Stimulated activated CD4-positive, alpha-beta T cell treated with anti-CD3 and anti-CD28 coated beads, Interleukin-2, amount 100 ng/mL, for 4 hours (primary cell): ENCODE results near the gene DTHD1.

ENCODE experiments used
- DNase-seq: peaks from one replicate; pipeline ENCODE4 v3.0.0-alpha.2; 2020; ENCODE audit warnings: low read depth

The DTHD1 gene

DNA sequence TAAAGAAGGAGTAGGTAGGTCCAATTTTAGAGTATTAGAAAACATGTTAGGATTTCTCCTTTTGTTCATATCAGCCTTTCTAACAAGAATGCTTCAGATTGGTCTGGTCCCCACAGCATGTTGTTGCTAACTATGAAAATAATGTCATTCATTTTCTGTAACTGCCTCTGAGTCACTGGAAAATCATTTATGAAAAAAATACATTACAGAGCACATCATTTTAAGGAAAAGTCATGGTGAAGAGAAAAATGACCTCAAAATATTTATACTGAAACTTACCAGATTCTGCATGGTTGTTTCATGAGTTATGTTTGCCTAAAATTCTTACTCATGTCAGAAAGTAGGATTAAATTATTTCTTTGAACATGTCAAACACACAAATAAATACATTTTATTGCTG is 35.2 kb downstream of the DTHD1 start:
- no peak for DNase-seq

DNA sequence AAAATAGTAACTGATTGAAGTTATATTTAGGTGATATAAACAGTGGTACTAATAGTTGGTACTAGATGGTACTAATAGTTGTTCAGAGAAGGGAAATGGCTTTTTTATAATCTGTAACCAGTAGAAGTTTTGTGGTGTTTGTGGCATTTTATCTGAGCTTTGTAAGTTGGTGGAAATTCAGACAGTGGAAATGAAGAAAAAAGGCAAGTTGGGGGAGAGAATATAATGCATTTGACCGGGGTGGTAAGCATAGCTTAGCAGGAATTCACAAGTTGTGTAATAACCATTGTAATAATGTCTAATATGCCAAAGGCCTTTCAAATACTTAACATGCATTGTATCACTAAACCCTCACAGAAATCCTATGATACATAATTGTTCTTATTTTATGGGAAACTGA is 36.3 kb downstream of the DTHD1 start:
- no peak for DNase-seq

DNA sequence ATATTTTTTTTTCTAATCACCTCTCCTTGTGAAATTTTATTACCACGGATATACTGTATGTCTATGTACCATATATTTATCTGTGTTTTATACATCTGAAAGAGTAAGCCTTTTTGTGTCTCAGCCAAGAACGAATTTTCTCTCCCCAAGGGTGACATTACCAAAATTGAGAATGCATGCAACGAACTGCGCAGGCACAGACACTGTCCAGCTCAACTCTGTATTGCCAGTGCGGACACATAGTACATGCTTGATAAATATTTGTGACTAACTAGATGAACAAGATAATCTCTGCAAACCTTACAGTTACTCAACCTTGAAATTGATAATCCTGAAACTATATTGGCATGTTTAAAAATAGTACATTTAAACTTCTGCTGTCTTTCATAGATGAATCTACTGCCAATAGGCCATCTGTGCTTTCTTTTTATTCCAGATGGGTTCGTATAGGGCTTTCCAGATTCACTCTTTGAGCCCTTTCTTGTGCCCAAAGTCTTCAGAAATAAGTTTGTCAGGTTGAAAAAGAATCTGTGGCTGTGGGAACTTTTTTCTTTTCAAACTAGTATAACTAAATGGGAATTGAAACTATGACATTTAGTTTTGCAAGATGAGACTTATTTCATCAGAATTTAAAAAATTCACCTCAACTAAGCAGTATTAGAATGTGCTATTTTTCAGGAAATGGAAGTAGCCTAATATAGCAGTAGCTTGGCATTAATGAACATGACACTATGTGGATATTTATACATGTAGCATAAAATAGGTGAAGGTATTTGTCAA is 38.9 kb downstream of the DTHD1 start:
- no peak for DNase-seq

DNA sequence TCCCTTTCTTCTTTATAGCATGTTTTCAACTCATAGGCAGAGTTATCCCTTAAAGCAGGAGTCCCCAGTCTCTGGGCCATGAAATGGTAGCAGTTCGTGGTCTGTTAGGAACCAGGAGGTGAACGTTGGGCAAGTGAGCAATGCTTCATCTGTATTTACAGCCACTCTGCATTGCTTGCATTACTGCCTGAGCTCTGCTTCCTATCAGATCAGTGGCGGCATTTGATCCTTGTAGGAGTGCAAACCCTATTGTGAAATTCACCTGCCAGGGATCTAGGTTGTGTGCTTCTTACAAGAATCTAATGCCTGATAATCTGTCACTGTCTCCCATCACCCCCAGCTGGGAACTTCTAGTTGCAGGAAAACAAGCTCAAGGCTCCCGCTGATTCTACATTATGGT is 39.8 kb downstream of the DTHD1 start:
- no peak for DNase-seq

DNA sequence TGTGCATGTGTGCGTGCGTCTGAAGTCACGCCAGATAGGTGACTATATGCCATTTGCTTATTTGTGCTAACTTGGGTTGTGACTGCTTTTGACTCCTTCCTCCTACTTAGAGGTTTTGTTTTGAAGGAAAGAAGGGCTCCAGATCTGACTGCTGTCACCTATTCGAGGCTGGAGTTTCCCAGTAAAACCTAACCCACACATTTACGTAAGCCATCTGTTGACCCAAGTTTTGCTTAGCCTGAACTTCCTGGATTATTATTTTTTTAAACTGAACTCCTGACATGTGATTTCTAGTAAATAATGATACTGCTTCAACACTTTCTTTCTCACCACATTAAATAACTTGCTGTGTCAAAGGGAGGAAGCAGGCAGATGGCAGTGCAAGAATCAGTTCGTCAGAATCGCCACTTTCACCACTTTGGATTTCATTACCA is 41.5 kb downstream of the DTHD1 start:
- peak; percentile 28 for DNase-seq

DNA sequence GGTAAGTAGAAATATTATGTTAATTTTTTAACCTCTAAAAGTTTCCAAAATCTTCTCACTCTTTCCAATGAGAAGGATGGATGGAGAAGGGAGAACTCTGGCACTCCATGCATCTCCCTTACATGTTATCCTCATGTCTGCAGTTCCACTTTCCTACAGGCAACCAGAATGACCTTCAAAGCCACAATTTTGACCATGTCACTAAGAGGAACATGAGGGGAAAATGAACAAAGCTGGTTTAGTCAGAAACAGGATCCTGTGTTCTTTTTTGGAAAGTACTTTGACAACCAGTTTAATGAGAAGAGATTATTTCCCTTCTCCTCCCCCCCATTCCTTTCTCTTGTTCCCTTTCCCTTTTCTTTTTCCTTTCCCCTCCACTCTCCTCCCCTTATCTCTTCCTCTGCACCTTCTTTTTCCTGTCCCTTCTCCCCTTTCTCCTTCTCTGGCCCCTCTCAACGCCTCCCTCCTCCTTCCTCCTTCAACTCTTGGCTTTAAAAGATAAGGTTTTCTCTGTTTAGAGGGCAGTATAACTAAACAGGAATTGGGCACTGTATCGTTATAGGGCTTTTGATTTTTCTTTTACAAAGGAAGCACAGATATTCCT is 42.5 kb downstream of the DTHD1 start:
- DNase-seq = no peak

DNA sequence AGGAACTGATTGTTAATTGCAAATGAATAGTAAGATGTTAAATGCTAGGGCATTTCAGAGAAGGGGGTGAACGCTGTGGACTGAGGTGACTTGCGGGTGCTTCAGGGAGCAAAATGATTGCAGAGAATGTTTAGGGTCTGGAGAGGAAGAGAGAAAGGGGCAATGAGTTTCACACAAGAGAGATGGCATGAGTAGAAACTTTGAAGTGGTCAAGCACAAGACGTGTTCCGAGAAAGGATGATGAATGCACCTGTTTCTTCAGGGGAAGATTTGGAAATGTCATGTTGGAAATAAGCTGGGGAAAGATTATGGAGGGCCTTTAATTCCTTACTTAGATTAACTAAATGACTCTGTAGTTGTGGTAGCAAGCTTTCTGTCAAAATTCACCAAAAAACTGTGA is 43.4 kb downstream of the DTHD1 start:
- no peak for DNase-seq

DNA sequence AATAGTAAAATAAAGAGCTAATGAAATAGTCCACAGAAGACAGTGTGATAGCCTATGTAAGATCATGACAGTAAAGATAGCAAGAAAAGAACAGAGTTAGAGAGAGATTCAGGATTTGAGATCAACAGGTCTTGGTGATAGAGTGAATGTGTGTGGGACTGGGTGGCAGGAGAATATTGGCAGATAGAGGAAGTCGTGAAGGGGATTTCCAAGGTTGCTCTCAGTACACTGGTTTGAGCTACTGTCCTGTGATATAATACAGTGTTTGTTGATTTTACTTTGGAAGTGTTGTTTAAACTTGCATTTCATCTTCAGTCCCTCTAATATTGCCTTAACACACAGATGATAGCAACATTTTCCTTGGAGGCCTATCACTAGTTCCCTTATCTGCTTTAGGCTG is 44.1 kb downstream of the DTHD1 start:
- no peak for DNase-seq

DNA sequence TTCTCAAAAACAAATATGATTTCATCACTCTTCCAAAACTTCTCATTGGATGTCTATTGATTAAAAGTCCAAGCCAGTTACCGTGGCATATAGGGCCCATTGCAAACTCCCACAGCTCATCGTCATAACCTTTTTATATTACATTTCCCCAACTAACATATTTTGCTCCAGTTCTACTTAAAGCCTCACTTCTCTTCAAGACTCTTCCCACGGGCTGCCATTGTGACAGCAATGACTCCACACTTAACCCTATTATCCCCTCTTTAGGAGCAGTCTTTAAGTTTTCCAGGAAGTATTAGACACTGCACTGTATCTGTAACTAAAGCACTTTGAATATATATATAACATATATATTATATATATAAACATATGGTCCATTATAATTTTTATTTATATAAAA is 44.5 kb downstream of the DTHD1 start:
- no peak for DNase-seq

DNA sequence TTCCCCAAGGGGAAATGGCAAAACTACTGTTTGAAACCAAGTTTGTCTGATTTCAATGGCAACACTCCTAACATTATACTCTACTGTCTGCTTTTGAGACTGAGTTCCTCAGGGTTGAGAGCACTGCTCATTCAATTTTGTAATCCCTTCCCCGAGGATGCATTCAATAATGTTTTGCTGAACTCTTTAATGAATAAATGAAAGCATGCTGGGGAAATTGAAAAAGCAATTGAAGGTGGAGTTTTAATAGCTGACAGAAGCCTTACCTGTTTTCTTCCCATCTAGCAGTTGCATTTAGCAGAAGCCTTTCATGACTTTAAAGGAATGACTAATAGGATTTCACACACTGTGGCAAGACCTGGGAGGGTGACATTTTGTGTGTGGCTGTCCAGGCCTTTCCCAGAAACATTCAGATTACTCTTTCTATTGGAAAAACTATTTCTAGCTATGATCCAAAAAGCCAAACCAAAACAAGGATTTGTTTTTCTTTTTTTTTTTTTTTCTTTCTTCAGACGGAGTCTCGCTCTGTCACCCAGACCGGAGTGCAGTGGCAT is 45.1 kb downstream of the DTHD1 start:
- no peak for DNase-seq

DNA sequence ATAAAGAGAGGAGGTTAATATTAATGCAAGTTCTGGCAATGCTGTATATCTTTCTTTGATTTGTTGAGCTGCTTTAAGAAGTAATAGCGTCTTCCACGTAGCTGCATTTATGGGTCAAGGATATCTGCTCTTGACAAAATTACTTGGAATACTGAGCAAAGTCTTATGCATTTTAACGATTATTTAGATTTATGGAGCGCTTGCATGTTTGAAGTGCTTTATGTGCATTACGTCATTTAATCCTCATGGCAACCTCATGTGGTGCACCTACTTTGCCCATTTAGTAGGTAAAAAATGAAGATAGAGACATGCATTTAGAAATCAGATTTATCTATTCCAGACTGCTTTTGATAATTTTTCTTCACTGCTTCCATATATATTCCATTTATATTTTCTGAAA is 46.0 kb downstream of the DTHD1 start:
- no peak for DNase-seq

DNA sequence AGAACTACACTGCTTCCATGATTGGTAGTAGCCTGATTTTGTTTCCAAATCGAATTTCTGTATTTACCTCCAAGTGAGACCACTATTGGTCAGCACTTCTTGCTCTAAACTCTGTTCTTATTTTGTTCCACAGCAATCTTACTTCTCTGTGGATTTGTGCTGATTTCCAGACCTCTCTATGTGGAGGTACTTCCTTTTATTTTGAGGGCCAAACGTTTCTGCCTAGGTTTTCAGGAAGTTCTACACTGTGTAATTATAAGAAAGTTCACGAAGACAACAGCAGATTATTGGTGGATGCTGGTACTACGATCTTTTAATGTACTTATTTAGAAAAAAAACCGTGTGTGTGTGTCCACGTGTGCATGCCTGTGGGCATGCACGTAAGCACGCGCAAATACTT is 46.7 kb downstream of the DTHD1 start:
- DNase-seq = no peak

DNA sequence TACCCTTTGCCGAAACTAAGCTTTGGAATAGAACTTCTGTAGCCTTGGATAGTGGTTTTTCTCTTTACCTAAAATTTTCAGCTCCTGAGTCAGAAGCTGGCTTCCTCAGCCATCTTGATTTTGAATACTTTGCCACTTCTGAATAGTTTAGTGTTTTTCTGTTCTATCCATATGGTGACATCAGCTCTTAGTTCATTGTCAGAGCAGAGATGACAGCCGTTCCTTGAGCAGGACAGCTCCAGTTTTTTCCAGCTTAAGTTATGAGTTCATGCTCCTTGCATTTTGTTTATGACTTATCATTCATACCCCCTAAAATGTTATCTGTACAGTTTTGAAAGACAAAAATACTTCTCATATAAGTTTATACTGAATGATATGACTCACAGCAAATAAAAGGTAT is 47.8 kb downstream of the DTHD1 start:
- DNase-seq = no peak

DNA sequence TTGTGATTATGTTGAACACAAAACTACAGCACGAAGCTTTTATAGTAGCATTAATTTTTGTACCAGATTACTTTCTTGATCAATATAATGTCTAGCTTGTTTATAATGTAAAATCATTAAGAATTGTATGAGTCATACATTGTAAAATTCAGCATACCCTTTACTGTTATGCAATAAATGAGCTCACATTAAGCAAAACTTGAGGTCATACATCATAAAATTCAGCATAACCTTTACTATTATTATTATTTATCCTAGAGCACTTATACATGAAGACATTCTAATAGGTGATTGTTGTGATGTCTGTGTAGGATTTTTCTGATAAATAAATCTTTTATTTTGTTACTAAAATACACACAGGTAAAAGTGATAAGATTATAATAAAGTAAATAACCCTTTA is 49.4 kb downstream of the DTHD1 start:
- no peak for DNase-seq

DNA sequence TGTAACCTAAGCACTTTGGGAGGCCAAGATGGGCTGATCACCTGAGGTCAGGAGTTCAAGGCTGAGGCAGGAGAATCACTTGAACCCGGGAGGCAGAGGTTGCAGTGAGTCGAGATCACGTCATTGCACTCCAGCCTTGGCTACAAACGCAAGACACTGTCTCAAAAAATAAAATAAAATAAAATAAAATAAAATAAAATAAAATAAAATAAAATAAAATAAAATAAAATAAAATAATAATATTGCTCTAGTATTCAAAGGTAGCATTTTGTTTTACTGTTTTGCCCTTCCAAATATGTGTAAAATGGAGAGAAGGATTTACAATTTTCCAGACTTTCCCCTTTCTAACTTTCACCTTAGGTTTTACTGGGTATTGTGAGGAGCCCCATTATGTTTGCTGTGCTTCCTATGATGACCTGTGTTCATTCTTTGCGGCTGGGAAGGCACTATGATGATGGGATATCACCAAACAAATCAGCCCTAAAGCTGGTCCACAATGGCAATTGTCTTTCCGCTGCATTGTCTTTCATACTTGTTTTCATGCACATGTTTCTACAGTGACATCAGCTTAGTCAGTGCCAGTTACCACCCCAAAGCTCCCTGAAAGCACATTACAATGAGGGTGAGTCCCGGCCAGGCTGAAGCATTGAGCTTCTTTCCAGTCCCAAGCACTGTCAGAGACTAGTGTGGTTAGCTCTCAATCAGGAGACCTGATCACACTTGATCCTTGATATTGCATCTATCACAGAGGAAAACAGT is 50.8 kb downstream of the DTHD1 start:
- no peak for DNase-seq

DNA sequence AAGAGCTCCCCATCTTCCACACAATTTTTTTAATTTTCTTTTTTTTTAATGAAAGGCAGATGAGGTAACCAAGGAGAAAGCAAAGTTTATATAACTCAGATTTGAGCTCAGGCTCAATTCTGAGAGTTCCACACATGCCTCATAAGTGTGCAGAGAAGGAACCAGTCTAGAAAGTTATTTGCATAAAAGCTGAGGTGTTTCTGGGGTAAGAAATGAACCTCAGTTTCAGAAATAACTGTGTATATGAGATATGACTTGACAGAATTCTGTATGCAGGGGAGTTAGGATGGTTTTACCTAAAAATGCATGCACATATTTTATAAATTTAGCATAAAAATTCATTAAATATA is 51.3 kb downstream of the DTHD1 start:
- no peak for DNase-seq

DNA sequence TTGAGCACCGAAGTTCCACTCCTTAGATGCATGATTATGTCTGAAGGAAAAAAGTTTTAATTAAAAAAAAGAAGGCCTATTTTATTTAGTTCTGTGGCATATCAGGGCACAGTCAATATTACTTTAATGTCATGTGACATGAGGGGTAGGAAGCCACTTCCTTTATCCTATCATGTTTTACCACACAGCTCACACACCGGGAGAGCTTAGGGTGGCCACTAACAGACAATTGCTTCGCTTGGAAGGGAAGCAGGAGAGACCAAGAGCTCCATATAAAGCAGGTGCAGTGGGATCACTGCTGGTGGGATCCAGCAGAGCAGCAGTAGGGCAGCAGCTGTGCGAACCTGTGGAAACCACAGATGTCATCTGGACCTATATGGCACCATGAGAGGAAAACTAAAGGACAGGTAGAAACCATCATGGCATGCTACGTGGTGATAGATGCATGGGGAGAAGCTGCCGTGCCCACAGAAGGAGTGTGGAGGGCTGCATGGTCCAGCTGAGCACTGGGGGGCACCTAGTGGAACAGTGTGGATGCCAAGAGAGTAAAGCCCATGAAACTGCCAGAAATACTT is 52.0 kb downstream of the DTHD1 start:
- DNase-seq = no peak

DNA sequence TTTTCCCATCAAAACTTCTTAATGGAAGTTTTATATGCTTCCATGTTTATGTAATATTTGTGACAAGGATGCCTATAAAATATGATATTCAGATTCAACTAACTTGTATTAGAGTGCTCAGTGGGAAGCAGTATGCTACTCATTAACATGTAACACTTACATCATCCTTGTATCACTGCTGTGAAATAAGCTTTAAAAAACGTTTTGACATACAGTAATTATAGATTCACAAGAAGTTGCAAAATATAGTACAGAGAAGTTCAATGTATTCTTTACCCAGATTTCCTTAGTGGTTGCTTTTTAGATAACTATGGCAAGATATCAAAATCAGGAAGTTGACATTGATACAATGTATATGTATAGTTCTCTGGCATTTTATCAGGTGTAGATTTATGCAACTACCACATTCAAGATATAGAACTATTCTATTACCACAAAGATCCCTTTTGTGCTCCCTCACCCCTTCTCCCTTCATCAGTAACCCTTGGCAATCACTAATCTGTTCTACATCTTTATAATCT is 56.3 kb downstream of the DTHD1 start:
- DNase-seq = no peak

DNA sequence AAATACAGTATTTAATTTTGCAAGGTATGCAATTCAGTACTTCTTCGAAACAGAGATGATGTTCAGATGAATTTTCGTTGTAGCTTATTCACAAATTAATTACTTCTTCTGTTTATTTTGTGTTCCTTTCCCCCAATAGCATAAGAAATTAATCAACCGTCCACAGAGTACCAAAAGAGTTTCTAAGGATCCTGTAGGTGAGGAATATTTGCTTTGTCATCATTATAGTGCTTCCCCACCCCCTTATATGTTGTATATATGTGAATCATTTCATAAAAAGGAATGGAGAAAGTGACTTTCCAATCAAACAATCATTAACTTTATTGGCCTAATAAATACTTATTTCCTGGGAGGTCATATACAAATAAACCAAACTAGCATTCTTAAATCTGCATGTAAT is 57.6 kb downstream of the DTHD1 start:
- DNase-seq = no peak

DNA sequence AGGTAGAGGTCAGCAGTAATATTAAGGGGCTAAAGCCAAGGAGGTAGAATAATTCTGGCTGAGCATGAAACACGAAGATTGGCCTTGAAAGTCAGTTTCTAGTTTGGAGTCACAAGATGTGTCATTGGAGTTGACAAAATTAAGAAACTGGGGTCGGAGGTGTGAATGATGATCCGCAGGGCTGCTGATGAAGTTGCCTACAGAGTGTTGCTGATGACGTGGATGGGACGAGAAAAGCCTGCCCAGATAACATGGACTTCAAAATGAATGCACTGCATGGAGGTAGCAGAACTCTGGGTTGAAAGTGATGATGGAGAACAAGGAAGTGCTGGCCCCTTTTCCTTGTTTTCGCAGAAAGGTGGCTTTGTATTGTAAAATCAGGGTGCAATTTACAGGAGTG is 60.5 kb downstream of the DTHD1 start:
- no peak for DNase-seq

DNA sequence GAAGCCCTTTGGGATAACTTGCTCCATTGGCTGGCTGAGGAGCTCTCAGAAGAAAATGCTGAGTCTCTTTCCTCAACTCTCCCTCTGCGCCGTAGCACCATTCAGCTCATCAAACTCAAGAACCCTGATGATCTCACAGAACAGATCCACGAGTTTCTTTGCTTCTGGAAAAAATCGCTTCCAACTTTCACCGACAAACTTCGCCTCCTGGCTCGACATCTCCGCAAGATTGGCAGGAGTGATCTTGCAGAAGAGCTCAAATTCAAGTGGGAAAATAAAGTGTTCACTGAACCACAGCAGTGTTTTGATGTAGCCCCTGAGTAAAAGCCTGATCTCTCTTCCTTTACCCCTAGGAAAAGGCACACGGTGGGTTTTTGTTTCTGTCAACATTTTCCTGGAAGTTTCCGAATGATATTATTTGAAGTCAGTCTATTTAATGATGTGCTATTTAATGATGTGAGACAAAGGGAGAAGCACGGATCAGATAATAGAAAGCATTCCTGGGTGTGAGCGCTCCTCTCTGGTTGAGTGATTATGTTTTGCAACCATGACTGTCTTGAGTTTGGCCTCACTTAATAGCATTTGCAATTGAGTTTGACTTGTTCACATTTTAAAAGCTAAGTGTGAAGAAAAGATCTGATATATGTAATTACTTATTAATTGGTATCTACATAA is 62.2 kb downstream of the DTHD1 start:
- DNase-seq = no peak

DNA sequence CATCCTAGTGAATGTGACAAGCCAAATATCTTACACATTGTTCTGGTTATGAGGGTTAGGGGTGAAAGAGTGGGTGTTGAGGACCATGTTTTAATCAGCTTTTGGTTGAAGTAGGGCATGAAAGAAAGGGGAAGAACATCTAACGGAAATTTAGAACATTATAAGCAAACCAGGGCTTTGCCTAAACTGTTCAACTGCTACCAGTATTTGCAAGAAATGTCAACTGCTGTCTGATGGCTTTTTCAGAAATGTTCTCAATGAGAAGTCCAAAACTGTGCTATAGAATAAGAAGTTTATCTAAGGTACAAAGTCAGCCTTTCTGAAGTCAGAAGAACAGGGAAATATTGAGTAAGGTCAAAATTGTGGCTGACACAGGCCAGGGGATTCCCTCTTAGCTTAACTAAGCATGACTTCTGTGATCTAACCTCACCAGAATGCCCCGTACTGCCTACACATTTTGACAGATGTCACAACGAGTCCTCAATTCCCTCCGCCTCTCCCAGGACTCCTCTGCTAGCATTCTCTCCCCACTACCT is 67.1 kb downstream of the DTHD1 start:
- peak; percentile 26 for DNase-seq
